Islet precursor cell (in vitro differentiated cells): ENCODE measurements around the gene MGAT5B.

Source experiments
- DNase-seq: peaks from one replicate; pipeline ENCODE4 v3.0.0-alpha.2; 2018

The MGAT5B gene

DNA sequence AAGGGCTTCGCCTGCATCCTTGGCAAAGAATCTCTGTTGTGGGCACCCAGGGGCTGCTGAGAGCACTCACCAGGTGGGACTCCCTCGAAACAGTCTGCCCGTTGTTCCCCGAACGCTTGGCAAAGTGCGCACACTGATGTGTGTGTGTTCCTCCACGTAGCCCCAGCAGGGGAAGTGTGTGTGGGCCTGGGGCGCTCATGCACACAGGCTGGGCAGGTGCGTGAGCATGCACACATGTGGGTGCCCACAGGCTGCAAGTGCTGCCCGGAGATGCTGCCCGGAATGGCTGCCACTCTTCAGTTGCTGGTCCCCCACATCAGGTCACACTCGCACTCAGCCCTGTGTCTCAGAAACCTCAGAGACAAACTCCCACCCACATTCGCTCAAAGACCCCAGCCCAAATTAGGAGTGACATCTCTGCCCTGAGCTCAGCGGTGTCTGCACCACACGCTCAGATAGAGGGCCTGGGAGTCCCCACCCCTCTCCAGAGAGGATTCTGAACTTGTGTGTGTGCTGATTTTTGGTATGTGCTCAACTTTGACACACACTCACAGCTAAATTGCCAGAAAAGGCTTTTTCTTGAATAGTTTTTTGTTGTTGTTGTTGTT lies 119.4 kb downstream of the MGAT5B start:
- DNase-seq: no peak

DNA sequence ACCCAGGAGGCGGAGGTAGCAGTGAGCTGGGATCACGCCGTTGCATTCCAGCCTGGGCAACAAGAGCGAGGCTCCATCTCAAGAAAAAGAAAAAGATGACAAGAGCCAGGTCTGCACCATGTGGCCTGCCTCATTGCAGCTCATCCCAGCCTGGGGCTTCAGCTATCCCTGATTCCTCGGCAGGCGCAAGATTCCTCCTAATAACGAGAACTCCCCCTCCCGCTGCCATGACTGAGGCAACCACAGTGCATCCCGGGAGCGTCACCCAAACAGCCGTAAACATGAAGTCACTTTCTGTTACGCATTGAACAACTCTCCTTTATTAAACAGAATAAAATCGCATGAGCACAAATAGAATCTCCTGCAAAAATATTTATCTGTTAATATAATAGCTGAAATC lies 120.6 kb downstream of the MGAT5B start:
- DNase-seq: no peak

DNA sequence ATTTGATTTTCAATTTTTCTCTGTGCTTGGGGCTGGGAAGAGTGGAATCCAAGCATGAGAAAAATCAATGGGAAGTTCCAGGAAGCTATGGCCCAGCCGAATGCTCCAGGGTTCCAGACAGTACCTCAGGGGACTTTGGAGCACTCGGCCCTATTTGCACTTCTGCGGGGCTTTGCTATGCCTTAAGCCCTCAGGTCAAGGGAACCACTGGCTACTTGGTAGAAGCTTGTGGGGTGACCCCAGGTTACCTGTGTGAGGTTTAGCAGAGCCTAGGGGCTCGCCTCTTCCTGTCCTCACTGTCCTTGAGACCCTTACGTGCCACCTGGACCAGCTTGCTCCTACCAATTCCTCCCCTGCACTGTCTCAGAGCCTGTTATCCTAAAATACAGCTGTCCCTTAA lies 121.3 kb downstream of the MGAT5B start:
- DNase-seq: peak; percentile 48

DNA sequence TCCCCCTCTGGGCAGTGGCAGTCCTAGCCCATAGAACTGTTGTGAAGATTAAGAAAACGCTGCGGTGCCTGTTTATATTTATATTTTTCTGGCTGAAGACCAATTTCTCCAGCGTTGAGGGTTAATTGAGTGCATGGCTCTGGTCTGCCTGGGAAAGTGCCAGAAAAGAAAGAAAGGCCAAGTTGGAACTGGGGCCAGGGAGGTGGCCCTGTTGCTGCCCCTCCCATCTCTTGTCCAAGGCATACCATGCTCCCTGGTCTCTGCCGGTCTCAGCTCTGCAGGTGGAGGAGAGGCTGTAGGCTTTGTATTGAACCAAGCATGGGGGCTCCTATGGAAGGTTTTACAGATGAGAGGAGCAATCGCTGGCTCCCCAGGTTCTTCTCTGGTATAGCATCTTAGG lies 124.7 kb downstream of the MGAT5B start:
- peak; percentile 40 for DNase-seq

DNA sequence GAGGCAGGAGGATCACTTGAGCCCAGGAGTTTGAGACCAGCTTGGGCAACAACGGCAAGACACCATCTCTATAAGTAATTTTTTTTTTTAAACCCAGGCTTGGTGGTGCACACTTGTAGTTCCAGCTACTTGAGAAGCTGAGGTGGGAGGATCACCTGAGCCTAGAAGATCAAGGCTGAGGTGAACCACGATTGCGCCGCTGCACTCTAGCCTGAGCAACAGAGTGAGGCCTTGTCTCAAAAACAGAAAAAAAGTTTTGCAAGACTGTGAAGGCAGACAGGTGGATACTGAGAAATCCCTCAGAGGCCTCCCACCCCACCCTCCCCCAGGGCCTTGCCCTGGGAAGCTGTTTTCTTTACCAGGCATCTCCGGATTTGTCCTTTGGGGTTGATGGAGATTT lies 125.4 kb downstream of the MGAT5B start:
- DNase-seq: no peak

DNA sequence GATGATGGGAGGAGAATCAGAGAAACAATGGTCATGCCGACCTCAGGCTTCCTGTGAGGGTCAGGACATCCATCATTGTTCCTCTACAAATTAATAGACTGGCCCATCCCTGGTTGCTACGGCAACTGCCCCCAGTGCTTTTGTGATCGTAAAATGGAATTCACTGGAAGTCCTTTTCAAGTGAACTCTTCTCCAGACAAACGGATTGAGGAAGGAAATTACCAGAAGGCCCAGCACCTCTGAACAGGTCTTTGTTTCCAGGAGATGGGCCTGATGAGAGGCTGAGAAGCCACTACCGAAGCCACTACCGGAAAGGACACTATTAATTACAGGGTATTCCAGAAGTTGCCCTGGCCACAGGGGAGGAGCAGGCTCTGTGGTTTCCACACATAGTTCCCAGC lies 126.0 kb downstream of the MGAT5B start:
- DNase-seq: peak; percentile 83

DNA sequence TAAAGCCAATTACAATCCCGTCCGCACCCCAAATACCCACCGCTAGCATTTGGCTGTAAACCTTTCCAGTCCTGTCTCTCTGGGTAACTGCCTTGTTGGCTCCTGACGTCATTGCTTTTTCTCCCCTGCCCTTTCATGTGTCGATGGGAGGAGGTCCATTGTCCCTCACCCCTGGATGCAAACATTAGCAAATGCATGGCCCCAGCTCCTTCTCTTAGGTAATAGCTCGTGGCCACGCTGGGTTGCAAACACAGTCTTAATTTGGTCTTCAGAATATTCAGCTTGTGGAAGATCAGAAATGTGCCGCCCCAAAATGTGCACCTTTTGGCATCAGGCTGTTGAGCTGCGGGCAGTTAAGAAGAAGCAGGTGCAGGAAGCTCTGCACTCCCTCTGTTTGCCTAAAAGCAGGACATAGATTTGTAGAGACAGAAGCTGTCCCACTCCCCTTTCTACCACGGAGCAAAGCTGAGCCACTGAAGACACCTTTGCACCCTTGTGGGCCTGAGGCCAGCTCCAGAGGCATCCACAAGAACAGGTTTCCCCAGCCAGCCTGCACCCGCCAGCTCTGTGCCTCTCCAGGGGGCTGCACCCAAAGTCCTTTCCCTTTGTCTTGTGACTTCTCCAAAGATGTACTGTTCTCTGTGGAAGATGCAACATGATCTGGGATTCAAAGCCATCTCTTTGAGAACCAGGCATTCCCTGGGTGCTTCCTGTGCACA lies 127.3 kb downstream of the MGAT5B start:
- DNase-seq: no peak

DNA sequence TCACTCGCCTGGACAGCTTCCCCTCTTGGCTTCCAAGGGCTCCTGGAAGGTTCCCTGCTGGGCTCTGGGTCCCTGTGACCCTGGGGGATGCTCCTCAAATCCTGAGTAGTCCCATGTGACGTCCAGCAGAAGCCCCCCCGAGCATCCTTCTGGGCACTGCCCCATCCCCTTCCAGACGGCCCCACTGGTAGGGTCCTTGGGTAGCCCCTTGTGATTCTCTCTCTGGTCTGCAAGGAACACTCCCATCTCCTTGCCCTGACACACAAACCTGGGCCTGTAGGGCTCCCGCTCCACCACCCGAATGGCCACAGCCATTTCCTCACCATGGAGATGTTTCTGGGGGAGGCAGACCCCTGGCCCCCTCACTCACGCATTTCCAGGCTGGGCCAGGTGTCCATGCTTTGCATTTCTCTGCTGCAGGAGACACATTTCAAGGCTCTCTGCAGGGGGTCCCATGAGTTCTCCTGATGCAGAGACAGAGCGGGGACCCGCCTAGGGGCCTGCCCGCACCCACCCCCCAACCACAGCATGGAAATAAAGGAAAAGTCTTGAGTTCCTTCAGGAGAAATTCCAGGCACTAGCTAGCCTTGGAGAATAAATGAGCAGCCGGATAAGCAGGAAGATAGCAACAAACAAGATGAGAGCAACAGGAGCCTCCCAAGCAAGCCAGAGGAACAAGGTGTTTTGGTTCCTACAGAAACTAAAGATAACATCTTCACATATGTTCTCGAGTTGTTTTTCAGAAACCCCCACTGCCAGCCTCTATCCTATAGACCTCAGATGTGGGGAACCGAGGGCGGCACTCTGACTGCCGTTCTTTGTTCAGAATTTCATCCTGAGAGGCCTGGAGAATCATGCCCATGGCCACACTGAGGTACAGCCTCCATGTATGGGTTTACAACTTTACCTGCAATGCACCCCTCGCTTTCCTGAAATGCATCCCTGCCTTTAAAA lies 128.8 kb downstream of the MGAT5B start:
- DNase-seq: no peak

DNA sequence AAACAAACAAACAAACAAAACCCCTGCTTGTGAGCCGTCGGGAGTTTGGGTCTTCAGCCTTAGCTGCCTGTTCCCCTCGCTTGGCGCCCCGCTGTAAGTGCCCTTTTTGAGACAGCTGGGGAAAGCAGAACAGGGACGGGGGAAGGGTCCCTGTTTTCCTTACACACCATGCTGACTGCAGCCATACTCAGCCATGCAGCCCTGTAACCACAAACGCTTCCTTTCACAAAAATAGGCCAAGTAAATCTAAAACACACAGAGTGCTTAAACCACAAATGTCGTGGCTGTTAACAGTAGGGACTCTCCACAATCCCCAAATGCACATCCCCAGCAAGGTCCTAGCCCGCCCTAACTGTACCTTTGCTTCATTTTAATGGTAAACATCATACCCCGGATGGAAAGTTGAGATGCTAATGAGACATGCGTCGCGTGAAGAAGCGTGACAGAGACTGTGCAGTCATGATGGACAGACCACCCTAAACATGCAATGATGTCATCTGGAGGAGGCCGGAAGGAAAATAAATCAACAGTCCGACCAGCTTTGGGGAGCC lies 129.9 kb downstream of the MGAT5B start:
- DNase-seq: no peak

DNA sequence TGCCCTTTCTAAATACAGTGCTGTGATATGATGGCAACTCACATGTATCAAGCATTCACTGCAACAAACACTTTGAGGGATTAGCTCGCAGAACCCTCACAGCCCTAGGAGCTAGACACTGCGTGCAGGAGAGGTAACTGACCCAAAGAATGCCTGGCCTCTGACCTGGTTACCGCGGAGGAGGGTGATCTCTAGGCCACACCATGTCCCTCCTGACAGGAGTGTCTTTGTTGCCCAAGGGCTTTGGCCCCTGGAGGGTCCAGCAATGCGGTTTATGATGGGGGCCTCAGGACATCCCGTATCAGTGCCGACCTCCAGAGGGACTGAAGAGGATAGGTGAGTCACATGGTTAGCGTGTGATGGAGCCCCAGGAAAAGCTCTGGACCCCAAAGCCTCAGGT lies 130.6 kb downstream of the MGAT5B start:
- DNase-seq: no peak
